Endodermal cell (in vitro differentiated cells): ENCODE measurements around the gene HDAC6. TPM values are rescaled to one million over a fixed set of nuclear protein-coding genes. Genes with fewer than 3 reads are reported as not detected.

Experiments used
- DNase-seq: peaks from one replicate; pipeline ENCODE4 v3.0.0-alpha.2; 2017
- H3K27ac ChIP-seq: 2 replicates; pipeline ENCODE4 v1.5.1; 2013; ENCODE audit warnings: mild to moderate bottlenecking, low read depth, low read length, moderate library complexity
- H3K27me3 ChIP-seq: 2 replicates; pipeline ENCODE4 v1.6.1; 2013; ENCODE audit warnings: mild to moderate bottlenecking, low read length, moderate library complexity; ENCODE audit not compliant: insufficient read depth, control insufficient read depth, poor library complexity, severe bottlenecking
- H3K36me3 ChIP-seq: 2 replicates; pipeline ENCODE4 v1.7.0; 2013; ENCODE audit warnings: mild to moderate bottlenecking, low read length, moderate library complexity; ENCODE audit not compliant: control insufficient read depth, insufficient read depth
- H3K4me1 ChIP-seq: one replicate; pipeline ENCODE4 v1.7.0; 2013; ENCODE audit warnings: low read length; ENCODE audit not compliant: control insufficient read depth, insufficient read depth
- H3K4me3 ChIP-seq: 2 replicates; pipeline ENCODE4 v1.5.1; 2013; ENCODE audit warnings: mild to moderate bottlenecking, low read length, moderate library complexity
- H3K9ac ChIP-seq: 2 replicates; pipeline ENCODE4 v1.6.1; 2013; ENCODE audit warnings: mild to moderate bottlenecking, low read length, moderate library complexity; ENCODE audit not compliant: poor library complexity, severe bottlenecking; ENCODE audit errors: extremely low read depth
- H3K9me3 ChIP-seq: 2 replicates; pipeline ENCODE4 v1.6.1; 2013; ENCODE audit warnings: mild to moderate bottlenecking, low read length, moderate library complexity; ENCODE audit not compliant: control insufficient read depth
- H3K27ac Mint-ChIP-seq: 2 replicates; pipeline ENCODE4 v1.8.0; 2020; ENCODE audit warnings: mixed read lengths
- H3K27me3 Mint-ChIP-seq: 2 replicates; pipeline ENCODE4 v1.8.0; 2021; ENCODE audit warnings: mild to moderate bottlenecking, mixed read lengths; ENCODE audit not compliant: insufficient read depth
- H3K36me3 Mint-ChIP-seq: 2 replicates; pipeline ENCODE4 v1.8.0; 2020; ENCODE audit warnings: low read depth, mixed read lengths
- H3K4me1 Mint-ChIP-seq: 2 replicates; pipeline ENCODE4 v1.8.0; 2020; ENCODE audit warnings: mixed read lengths
- H3K4me3 Mint-ChIP-seq: 2 replicates; pipeline ENCODE4 v1.8.0; 2020; ENCODE audit warnings: mild to moderate bottlenecking, moderate library complexity, mixed read lengths
- H3K9me3 Mint-ChIP-seq: 2 replicates; pipeline ENCODE4 v1.8.0; 2020; ENCODE audit warnings: mild to moderate bottlenecking, mixed read lengths
- WGBS, 2 experiments: methylation state at CpG; one replicate each; pipeline versions ENCODE4 v1.1.5 to v1.1.7; 2013; ENCODE audit warnings: missing lambda C conversion rate in 2 of 2, mixed read lengths in 1 of 2; ENCODE audit not compliant: insufficient coverage in 1 of 2, insufficient read length in 1 of 2; 5-methylcytosine and 5-hydroxymethylcytosine counted together
- total RNA-seq, 2 donors: library from RNA; stranded (reverse); fragmentation: NEBNext Ultra II Directional in 1 of 2; extraction: Animal tissue kit (Norgen Biotek cat#: 25700) in 1 of 2; gene quantifications; 2 replicates in 1 of 2; 3 replicates in 1 of 2; pipeline ENCODE4 v1.2.1, GENCODE V29; 2021
- TF ChIP-seq, protein P1 (sequence below): fragments of 200-600 bp; sonication (generic); conservative IDR thresholded peaks from 2 replicates; pipeline ENCODE4 v1.5.0; 2021; ENCODE audit warnings: antibody characterized with exemption, mild to moderate bottlenecking

Gene HDAC6
- total RNA-seq, 2 donors from 2014 or later: 121 to 135 TPM

- no peaks in the 10 kb centered on the region for H3K27me3 Mint-ChIP-seq
- Histone ChIP-seq H3K4me1 (no peaks in the 10 kb centered on the region), H3K4me3 (no peak overlapping the region), H3K27ac (no peak overlapping the region), H3K27me3 (no peaks in the 10 kb centered on the region), H3K9ac (no peak overlapping the region), H3K36me3 (peaks cover 16% of the 10 kb centered on the region), H3K9me3 (no peaks in the 10 kb centered on the region)
- WGBS, 2 experiments: 98% methylated on average over 4 of the region's 4 CpGs; no CpG with 5 or more reads in 1 of the 2 experiments
- peaks cover 3% of the 10 kb centered on the region for H3K4me1 Mint-ChIP-seq
- no peak overlapping the region for H3K4me3 Mint-ChIP-seq
- no peak for DNase-seq
- H3K9me3 Mint-ChIP-seq: peaks cover 60% of the 10 kb centered on the region
- TF ChIP-seq, protein P1, sequence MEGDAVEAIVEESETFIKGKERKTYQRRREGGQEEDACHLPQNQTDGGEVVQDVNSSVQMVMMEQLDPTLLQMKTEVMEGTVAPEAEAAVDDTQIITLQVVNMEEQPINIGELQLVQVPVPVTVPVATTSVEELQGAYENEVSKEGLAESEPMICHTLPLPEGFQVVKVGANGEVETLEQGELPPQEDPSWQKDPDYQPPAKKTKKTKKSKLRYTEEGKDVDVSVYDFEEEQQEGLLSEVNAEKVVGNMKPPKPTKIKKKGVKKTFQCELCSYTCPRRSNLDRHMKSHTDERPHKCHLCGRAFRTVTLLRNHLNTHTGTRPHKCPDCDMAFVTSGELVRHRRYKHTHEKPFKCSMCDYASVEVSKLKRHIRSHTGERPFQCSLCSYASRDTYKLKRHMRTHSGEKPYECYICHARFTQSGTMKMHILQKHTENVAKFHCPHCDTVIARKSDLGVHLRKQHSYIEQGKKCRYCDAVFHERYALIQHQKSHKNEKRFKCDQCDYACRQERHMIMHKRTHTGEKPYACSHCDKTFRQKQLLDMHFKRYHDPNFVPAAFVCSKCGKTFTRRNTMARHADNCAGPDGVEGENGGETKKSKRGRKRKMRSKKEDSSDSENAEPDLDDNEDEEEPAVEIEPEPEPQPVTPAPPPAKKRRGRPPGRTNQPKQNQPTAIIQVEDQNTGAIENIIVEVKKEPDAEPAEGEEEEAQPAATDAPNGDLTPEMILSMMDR: no peak
- peaks cover 21% of the 10 kb centered on the region for H3K36me3 Mint-ChIP-seq
- no peak overlapping the region for H3K27ac Mint-ChIP-seq
These were observed 4.2 kb downstream of the HDAC6 start for GRCh38 chrX:48806081-48806480.

GRCh38 chrX:48813644-48814043, 11.8 kb downstream of the HDAC6 start:
- no peak overlapping the region for H3K27ac Mint-ChIP-seq
- no peaks in the 10 kb centered on the region for H3K4me1 Mint-ChIP-seq
- H3K9me3 Mint-ChIP-seq: peaks cover 62% of the 10 kb centered on the region
- H3K4me3 Mint-ChIP-seq: no peak overlapping the region
- Histone ChIP-seq H3K27ac (no peak overlapping the region), H3K27me3 (no peaks in the 10 kb centered on the region), H3K9ac (no peak overlapping the region), H3K4me3 (no peak overlapping the region), H3K4me1 (no peaks in the 10 kb centered on the region), H3K9me3 (no peaks in the 10 kb centered on the region), H3K36me3 (peaks cover 8% of the 10 kb centered on the region)
- no peaks in the 10 kb centered on the region for H3K27me3 Mint-ChIP-seq
- DNase-seq: no peak
- TF ChIP-seq, protein P1: no peak
- H3K36me3 Mint-ChIP-seq: peaks cover 18% of the 10 kb centered on the region
- WGBS, 2 experiments: 95% methylated on average over 5 of the region's 8 CpGs; no CpG with 5 or more reads in 1 of the 2 experiments

DNA sequence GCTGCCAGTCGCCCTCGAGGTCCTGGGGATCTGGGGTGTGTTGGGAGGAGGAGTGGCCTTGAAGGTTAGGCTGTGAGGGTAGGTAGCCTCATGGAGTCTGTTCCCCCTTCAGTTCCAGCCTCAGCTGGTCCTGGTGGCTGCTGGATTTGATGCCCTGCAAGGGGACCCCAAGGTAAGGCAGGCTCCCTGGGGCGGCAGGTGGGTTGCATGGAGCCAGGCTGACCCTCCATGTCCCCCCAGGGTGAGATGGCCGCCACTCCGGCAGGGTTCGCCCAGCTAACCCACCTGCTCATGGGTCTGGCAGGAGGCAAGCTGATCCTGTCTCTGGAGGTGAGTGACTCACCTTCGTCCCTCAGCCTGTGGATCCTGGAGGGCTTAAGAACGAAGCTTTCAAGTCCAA, 12.9 kb downstream of the HDAC6 start:
- H3K36me3 ChIP-seq: peaks cover 8% of the 10 kb centered on the region
- Mint-ChIP-seq H3K27ac (no peak overlapping the region), H3K9me3 (peaks cover 69% of the 10 kb centered on the region), H3K4me3 (no peak overlapping the region), H3K4me1 (no peaks in the 10 kb centered on the region), H3K36me3 (peaks cover 19% of the 10 kb centered on the region), H3K27me3 (no peaks in the 10 kb centered on the region)
- H3K4me3 ChIP-seq: no peak overlapping the region
- no peak for DNase-seq
- TF ChIP-seq, protein P1: no peak
- no peaks in the 10 kb centered on the region for H3K4me1 ChIP-seq
- no peak overlapping the region for H3K27ac ChIP-seq
- H3K9ac ChIP-seq: no peak overlapping the region
- 94% methylated on average over 8 of the region's 8 CpGs; no CpG with 5 or more reads in 1 of the 2 experiments for WGBS, 2 experiments
- no peaks in the 10 kb centered on the region for H3K27me3 ChIP-seq
- H3K9me3 ChIP-seq: no peaks in the 10 kb centered on the region
